ENCODE measurements around the gene ACO2. TPM values are rescaled to one million over a fixed set of nuclear protein-coding genes. Genes with fewer than 3 reads are reported as not detected.

ACO2 gene
- total RNA-seq, 4 donors from 2014 or later = 78.7 to 218 (median 90.0) TPM

DNA sequence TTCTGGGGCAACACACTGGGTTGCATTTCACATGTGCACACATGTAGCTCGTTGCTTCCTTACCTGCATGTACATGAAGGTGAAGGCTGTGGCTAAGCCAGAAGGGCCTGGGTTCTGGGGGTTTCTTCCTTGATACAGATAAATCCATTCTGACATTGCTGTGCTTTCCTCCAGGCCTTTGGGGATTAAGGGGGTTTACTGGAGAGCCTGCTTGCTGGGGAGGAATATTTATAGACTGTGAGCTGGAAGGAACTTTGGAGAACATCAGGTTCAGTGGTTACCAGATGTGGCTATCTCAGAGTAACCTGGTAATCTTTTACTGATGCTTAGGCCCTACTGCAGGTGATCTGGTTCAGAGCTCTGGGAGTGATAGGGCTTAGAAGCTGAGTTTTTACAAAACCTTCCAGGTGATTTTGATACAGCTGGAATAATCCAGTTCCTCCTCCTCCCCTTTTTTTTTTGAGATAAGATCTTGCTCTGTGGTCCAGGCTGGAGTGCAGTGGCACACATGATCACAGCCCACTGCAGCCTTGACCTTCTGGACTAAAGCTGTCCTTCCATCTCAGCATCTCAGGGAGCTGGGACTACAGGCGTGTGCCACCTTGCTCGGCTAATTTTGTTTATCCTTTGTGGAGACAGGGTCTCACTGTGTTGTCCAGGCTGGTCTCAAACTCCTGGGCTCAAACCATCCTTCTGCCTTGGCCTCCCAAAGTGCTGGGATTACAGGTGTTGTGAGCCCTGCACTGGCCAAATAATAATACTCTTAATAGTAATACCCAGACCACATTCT lies 19.9 kb downstream of the ACO2 start:
- TF ChIP-seq, protein P1, sequence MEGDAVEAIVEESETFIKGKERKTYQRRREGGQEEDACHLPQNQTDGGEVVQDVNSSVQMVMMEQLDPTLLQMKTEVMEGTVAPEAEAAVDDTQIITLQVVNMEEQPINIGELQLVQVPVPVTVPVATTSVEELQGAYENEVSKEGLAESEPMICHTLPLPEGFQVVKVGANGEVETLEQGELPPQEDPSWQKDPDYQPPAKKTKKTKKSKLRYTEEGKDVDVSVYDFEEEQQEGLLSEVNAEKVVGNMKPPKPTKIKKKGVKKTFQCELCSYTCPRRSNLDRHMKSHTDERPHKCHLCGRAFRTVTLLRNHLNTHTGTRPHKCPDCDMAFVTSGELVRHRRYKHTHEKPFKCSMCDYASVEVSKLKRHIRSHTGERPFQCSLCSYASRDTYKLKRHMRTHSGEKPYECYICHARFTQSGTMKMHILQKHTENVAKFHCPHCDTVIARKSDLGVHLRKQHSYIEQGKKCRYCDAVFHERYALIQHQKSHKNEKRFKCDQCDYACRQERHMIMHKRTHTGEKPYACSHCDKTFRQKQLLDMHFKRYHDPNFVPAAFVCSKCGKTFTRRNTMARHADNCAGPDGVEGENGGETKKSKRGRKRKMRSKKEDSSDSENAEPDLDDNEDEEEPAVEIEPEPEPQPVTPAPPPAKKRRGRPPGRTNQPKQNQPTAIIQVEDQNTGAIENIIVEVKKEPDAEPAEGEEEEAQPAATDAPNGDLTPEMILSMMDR (IDR thresholded peaks at IDR 0.05; ENCODE audit: low read depth) = no peak

DNA sequence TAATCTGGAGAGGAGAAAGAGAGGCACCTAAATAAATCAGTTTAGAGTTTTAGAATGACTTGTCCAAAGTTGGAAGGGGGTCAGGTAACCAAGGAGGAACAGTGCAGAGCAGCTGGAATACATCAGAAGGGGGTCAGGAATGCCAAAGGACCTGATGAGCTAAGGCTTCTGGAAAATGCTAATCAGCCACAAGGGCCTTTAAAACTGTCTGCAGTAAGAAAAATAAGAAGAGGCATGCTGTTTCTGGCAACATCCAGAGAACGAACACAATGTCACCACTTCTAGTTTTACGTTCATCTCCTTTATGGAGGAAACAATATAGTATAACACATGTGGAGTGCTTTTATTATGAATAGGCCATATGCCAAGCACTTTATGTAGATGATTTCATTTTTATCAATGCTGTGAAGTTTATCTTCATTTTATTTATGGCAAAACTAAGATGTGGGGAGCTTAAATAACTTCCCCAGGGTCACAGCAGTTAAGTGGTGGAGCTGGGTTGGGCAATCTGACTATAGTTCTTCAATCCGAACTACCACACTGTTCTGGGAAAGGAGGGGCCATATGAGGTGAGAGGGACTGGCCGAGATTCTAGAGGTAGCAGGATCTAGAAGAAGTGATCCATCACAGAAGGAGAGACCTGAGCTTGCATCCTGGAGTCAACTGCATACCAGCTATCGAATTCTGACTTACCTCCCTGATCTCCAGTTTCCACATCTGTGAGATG lies 22.6 kb downstream of the ACO2 start:
- TF ChIP-seq, protein P1 (IDR thresholded peaks at IDR 0.05; ENCODE audit: low read depth) = no peak

DNA sequence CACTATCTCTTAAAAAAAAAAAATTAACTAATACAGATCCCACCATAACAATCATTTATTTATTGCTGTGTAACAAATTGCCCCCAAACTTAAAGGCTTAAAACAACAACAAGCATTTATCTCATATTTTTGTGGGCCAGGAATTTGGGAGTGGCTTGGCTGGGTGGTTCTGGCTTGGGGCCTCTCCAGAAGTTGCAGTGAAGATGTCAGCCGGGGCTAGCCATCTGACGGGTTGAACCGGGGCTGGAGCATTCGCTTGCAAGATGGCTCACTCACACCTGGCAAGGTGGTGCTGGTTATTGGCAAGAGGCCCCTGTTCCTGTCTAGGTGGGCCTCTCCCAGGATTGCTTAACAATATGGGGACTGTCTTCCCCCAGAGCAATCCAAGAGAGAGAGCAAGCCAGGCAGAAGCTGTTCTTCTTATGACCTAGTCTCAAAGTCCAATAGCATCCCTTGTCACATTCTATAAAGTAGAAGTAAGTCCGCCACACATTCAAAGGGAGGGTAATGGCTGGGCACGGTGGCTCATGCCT lies 29.5 kb downstream of the ACO2 start:
- TF ChIP-seq, protein P1 (IDR thresholded peaks at IDR 0.05; ENCODE audit: low read depth) = no peak

DNA sequence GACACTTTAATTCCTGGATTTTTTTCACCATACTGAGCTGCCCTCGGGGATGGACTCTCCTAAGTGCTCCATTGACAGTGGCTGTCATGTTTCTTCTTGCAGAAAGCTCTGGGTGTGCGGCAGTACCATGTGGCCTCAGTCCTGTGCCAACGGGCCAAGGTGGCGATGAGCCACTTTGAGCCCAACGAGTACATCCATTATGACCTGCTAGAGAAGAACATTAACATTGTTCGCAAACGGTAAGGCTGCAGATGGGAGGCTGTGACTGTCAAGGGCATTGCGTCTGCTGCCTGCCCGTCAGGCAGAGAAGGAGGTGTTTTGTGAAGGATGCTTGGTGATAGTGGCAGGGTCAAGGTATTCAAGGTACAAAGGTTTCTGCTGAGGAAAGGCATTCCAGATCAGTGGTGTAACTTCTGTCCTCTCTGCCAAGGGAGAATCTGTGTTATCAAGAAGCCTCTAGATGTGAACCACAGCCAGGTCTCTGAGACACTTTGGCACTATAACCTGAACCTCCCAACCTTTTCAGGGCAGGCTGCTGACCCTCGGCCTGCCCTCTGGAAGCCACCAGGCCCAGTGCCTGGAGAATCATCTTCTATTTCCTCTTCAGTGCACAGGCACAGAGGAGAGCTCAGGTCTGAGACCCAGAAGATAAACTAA lies 30.8 kb downstream of the ACO2 start:
- TF ChIP-seq, protein P1 (IDR thresholded peaks at IDR 0.05; ENCODE audit: low read depth) = no peak

DNA sequence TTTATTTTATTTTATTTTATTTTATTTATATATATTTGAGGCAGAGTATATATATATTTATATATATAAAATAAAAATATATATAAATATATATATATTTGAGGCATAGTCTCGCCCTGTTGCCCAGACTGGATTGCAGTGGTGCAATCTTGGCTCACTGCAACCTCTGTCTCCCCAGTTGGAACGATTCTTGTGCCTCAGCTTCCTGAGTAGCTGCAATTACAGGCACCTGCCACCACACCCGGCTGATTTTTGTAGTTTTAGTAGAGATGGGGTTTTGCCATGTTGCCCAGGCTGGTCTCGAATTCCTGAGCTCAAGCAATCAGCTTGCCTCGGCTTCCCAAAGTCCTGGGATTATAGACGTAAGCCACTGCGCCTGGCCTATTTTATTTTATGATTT lies 31.4 kb downstream of the ACO2 start:
- TF ChIP-seq, protein P1 (IDR thresholded peaks at IDR 0.05; ENCODE audit: low read depth) = no peak

DNA sequence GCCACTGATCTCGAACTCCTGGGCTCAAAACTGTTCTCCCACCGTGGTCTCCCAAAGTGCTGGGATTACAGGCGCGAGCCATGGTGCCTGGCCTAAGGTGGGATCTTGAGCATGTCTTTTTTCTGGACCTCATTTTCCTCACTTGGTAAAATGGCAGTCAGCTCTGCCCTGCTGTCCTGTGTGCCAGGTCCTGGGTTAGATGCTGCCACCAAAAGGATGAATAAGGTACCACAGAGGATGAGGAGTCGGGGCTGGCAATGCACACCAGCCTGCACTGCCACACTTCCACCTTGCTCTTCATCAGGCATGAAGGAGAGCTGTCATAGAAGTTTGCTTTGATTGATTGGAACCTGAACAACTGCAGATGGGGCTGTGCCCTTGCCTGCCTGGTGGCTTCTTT lies 32.3 kb downstream of the ACO2 start:
- TF ChIP-seq, protein P1 (IDR thresholded peaks at IDR 0.05; ENCODE audit: low read depth) = no peak

DNA sequence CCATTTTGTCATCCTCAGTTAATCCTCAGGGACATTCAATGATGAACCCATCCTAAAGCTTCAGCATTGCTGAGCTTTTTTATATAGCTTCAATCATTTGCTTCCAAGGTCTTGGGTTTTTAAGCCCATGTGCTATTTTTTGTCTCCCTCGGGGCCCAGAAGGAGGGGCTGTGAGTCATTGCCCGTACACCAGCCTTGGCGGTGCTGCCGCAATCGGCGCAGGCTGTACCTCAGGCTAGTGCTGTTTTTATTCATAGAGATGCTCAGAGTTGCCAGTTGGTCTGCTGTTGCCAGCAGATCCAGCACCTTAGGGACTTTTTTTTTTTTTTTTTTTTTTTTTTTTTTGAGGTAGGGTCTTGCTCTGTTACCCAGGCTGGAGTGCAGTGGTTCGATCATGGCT lies 35.5 kb downstream of the ACO2 start:
- TF ChIP-seq, protein P1 (IDR thresholded peaks at IDR 0.05; ENCODE audit: low read depth) = no peak

Measured in subcutaneous adipose tissue (tissue), 4 donors.